Activated T-cell treated with anti-CD3 and anti-CD28 coated beads, Interleukin-2, amount 50 U/mL, for 4 hours (primary cell): Measurements from ENCODE around the gene CD163L1. TPM values are rescaled to one million over a fixed set of nuclear protein-coding genes. Genes with fewer than 3 reads are reported as not detected.
A peak's percentile ranks its signal among the peaks of the same experiment; 100 is the strongest.
"Not testable (repeated sequence)": the region's sequence is repeated elsewhere in the genome, so short reads cannot be mapped to it uniquely, and the experiment has no call there.

Source experiments
- ATAC-seq, 2 donors: fragments of 200-7000 bp; cut with Tn5 transposase; one replicate each; pipeline ENCODE4 v1.10.0; 2021
- DNase-seq: peaks from one replicate; pipeline ENCODE4 v3.0.0-alpha.2; 2020
- H3K27me3 Mint-ChIP-seq: one replicate; pipeline ENCODE4 v1.8.0; 2021; ENCODE audit warnings: low read depth, mixed read lengths
- H3K36me3 Mint-ChIP-seq: one replicate; pipeline ENCODE4 v1.8.0; 2022; ENCODE audit warnings: mixed read lengths; ENCODE audit not compliant: insufficient read depth
- H3K4me1 Mint-ChIP-seq: one replicate; pipeline ENCODE4 v1.8.0; 2021; ENCODE audit warnings: low read depth, mixed read lengths
- H3K4me3 Mint-ChIP-seq: one replicate; pipeline ENCODE4 v1.8.0; 2021; ENCODE audit warnings: mild to moderate bottlenecking, moderate library complexity, mixed read lengths
- H3K9me3 Mint-ChIP-seq: one replicate; pipeline ENCODE4 v1.8.0; 2021; ENCODE audit warnings: mixed read lengths
- total RNA-seq, 3 donors: library from RNA; stranded (reverse); gene quantifications; one replicate each; pipeline ENCODE4 v1.2.1, GENCODE V29; 2021

CD163L1 gene
- total RNA-seq, 3 donors from 2014 or later, result 0.40 TPM; not detected in 2

GRCh38 chr12:7439579-7440505, 4.1 kb downstream of the CD163L1 start:
- H3K9me3 Mint-ChIP-seq, result peaks cover 4% of the 10 kb centered on the region
- ATAC-seq (peak; percentile 91 to 95), DNase-seq (peak; percentile 20)
- peak overlapping the region; percentile 60 for H3K4me3 Mint-ChIP-seq
- H3K36me3 Mint-ChIP-seq, result peaks cover 3% of the 10 kb centered on the region
- H3K27me3 Mint-ChIP-seq, result peaks cover 32% of the 10 kb centered on the region
- peaks cover 5% of the 10 kb centered on the region for H3K4me1 Mint-ChIP-seq

GRCh38 chr12:7438291-7438995, 5.5 kb downstream of the CD163L1 start:
- not testable (repeated sequence) for H3K9me3 Mint-ChIP-seq, H3K36me3 Mint-ChIP-seq, H3K4me3 Mint-ChIP-seq, DNase-seq, ATAC-seq, H3K4me1 Mint-ChIP-seq
- peaks cover 32% of the 10 kb centered on the region for H3K27me3 Mint-ChIP-seq

GRCh38 chr12:7437494-7437893, 6.5 kb downstream of the CD163L1 start:
- peaks cover 28% of the 10 kb centered on the region for H3K27me3 Mint-ChIP-seq
- not testable (repeated sequence) for H3K36me3 Mint-ChIP-seq, H3K4me1 Mint-ChIP-seq, H3K9me3 Mint-ChIP-seq, DNase-seq, ATAC-seq, H3K4me3 Mint-ChIP-seq

GRCh38 chr12:7434670-7435069, 9.3 kb downstream of the CD163L1 start:
- DNase-seq (no peak), ATAC-seq (peak; percentile 54 to 66)
- Mint-ChIP-seq H3K4me1 (peaks cover 3% of the 10 kb centered on the region), H3K9me3 (peaks cover 2% of the 10 kb centered on the region), H3K36me3 (peaks cover under 1% of the 10 kb centered on the region), H3K27me3 (peaks cover 16% of the 10 kb centered on the region), H3K4me3 (no peak overlapping the region)

- Mint-ChIP-seq H3K4me1 (no peaks in the 10 kb centered on the region), H3K36me3 (no peaks in the 10 kb centered on the region), H3K27me3 (peaks cover 11% of the 10 kb centered on the region), H3K4me3 (no peak overlapping the region), H3K9me3 (no peaks in the 10 kb centered on the region)
- no peak for ATAC-seq
- no peak for DNase-seq
Observed at GRCh38 chr12:7433276-7433822, 10.6 kb downstream of the CD163L1 start.

GRCh38 chr12:7431993-7432685, 11.8 kb downstream of the CD163L1 start:
- no peaks in the 10 kb centered on the region for H3K36me3 Mint-ChIP-seq
- H3K4me3 Mint-ChIP-seq, result no peak overlapping the region
- H3K4me1 Mint-ChIP-seq, result no peaks in the 10 kb centered on the region
- H3K9me3 Mint-ChIP-seq, result no peaks in the 10 kb centered on the region
- ATAC-seq, result no peak
- H3K27me3 Mint-ChIP-seq, result peaks cover 6% of the 10 kb centered on the region
- no peak for DNase-seq

- H3K4me1 Mint-ChIP-seq, result no peaks in the 10 kb centered on the region
- no peaks in the 10 kb centered on the region for H3K9me3 Mint-ChIP-seq
- no peak overlapping the region for H3K4me3 Mint-ChIP-seq
- H3K36me3 Mint-ChIP-seq, result no peaks in the 10 kb centered on the region
- H3K27me3 Mint-ChIP-seq, result peaks cover 11% of the 10 kb centered on the region
- ATAC-seq, result no peak
- no peak for DNase-seq
Observed at GRCh38 chr12:7411343-7411742, 32.6 kb downstream of the CD163L1 start.

GRCh38 chr12:7404275-7404674, 39.7 kb downstream of the CD163L1 start:
- H3K4me1 Mint-ChIP-seq, result no peaks in the 10 kb centered on the region
- no peaks in the 10 kb centered on the region for H3K36me3 Mint-ChIP-seq
- no peak for DNase-seq
- no peak for ATAC-seq
- H3K4me3 Mint-ChIP-seq, result no peak overlapping the region
- H3K27me3 Mint-ChIP-seq, result peaks cover 19% of the 10 kb centered on the region
- H3K9me3 Mint-ChIP-seq, result no peaks in the 10 kb centered on the region

- Mint-ChIP-seq H3K4me1 (no peaks in the 10 kb centered on the region), H3K9me3 (no peaks in the 10 kb centered on the region), H3K27me3 (peaks cover 17% of the 10 kb centered on the region), H3K4me3 (no peak overlapping the region), H3K36me3 (no peaks in the 10 kb centered on the region)
- DNase-seq (no peak), ATAC-seq (no peak)
Observed at GRCh38 chr12:7403466-7403865, 40.5 kb downstream of the CD163L1 start.

- Mint-ChIP-seq H3K4me1 (no peaks in the 10 kb centered on the region), H3K9me3 (no peaks in the 10 kb centered on the region), H3K27me3 (peaks cover 17% of the 10 kb centered on the region), H3K4me3 (no peak overlapping the region), H3K36me3 (no peaks in the 10 kb centered on the region)
- DNase-seq, result no peak
- no peak for ATAC-seq
Observed at GRCh38 chr12:7399089-7399488, 44.9 kb downstream of the CD163L1 start.

- Mint-ChIP-seq H3K4me1 (no peaks in the 10 kb centered on the region), H3K4me3 (no peak overlapping the region), H3K9me3 (no peaks in the 10 kb centered on the region), H3K36me3 (no peaks in the 10 kb centered on the region), H3K27me3 (peaks cover 9% of the 10 kb centered on the region)
- ATAC-seq, result no peak
- no peak for DNase-seq
Observed at GRCh38 chr12:7396418-7396817, 47.5 kb downstream of the CD163L1 start.

GRCh38 chr12:7395950-7396349, 48.0 kb downstream of the CD163L1 start:
- H3K36me3 Mint-ChIP-seq, result no peaks in the 10 kb centered on the region
- peaks cover 8% of the 10 kb centered on the region for H3K27me3 Mint-ChIP-seq
- DNase-seq, result no peak
- peak in 1 of 2 donors; percentile 14 for ATAC-seq
- no peak overlapping the region for H3K4me3 Mint-ChIP-seq
- no peaks in the 10 kb centered on the region for H3K9me3 Mint-ChIP-seq
- no peaks in the 10 kb centered on the region for H3K4me1 Mint-ChIP-seq

- H3K27me3 Mint-ChIP-seq, result peaks cover 8% of the 10 kb centered on the region
- peaks cover 20% of the 10 kb centered on the region for H3K9me3 Mint-ChIP-seq
- ATAC-seq, result no peak
- H3K36me3 Mint-ChIP-seq, result peaks cover 3% of the 10 kb centered on the region
- no peak overlapping the region for H3K4me3 Mint-ChIP-seq
- no peak for DNase-seq
- H3K4me1 Mint-ChIP-seq, result no peaks in the 10 kb centered on the region
Observed at GRCh38 chr12:7387289-7387688, 56.7 kb downstream of the CD163L1 start.

GRCh38 chr12:7383157-7383556, 60.8 kb downstream of the CD163L1 start:
- Mint-ChIP-seq H3K4me3 (no peak overlapping the region), H3K36me3 (peaks cover 3% of the 10 kb centered on the region), H3K4me1 (no peaks in the 10 kb centered on the region), H3K27me3 (peaks cover 23% of the 10 kb centered on the region), H3K9me3 (peaks cover 20% of the 10 kb centered on the region)
- DNase-seq (no peak), ATAC-seq (no peak)
